Measurements from ENCODE around the gene TMEM154.

- TF ChIP-seq CTCF (IDR thresholded peaks at IDR 0.05) (no peak), POLR2A (IDR thresholded peaks at IDR 0.05) (no peak)
Observed at GRCh38 chr4:152729466-152729865, 49.7 kb upstream of the TMEM154 start.
